ENCODE measurements around the gene DPYD.

DPYD gene

DNA sequence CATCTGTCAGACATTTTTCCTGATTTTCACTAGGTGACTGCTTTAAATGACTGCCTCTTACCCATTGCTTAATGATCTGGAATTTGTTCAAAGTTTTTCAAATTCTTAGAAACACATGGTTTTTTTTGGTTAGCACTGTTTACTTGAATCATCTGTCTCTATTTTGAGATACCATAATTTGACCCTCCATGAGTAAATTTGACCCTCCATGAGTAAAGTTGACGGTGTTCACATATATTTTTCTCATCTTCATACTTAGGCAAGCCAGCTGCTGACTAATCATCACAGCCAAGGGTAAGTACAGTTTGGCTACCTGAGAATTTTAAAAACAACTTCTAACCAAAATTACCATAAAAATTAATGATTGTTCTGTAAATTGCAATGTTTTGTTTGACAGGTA, 612.7 kb downstream of the DPYD start:
- H3K36me3 ChIP-seq: no peaks in the 10 kb centered on the region
- no peaks in the 10 kb centered on the region for H3K4me1 ChIP-seq
- H4K20me1 ChIP-seq: no peaks in the 10 kb centered on the region
- no peak overlapping the region for H3K4me2 ChIP-seq
- H3K27ac ChIP-seq: no peak overlapping the region
- no peaks in the 10 kb centered on the region for H3K9me3 ChIP-seq
- H3K27me3 ChIP-seq: no peaks in the 10 kb centered on the region
- H3K9ac ChIP-seq: no peak overlapping the region
- TF ChIP-seq Cebpa-rat (IDR thresholded peaks at IDR 0.05): no peak
- no peak overlapping the region for H3K4me3 ChIP-seq

DNA sequence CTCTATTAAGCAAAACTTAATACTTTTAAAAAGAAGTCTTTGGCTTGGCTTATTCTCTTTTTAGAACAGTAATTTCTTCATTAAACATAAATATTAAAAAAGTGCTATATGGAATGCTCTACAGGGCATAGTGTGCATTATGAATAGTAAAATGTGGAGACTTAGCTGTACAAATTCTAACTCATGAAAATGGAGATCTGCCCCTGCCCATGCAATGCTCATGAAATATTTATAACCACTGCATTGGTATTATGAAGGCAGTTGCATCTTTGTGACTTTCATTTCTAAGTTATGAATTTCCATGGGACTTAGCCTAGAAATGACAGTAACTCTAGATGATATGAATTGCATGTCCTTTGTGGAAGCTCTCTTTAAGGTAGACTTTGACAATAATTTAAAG, 613.3 kb downstream of the DPYD start:
- Histone ChIP-seq H4K20me1 (no peaks in the 10 kb centered on the region), H3K4me1 (no peaks in the 10 kb centered on the region), H3K27ac (no peak overlapping the region), H3K4me3 (no peak overlapping the region), H3K36me3 (no peaks in the 10 kb centered on the region), H3K27me3 (no peaks in the 10 kb centered on the region), H3K9me3 (no peaks in the 10 kb centered on the region), H3K4me2 (no peak overlapping the region), H3K9ac (no peak overlapping the region)
- TF ChIP-seq Cebpa-rat (IDR thresholded peaks at IDR 0.05): no peak

DNA sequence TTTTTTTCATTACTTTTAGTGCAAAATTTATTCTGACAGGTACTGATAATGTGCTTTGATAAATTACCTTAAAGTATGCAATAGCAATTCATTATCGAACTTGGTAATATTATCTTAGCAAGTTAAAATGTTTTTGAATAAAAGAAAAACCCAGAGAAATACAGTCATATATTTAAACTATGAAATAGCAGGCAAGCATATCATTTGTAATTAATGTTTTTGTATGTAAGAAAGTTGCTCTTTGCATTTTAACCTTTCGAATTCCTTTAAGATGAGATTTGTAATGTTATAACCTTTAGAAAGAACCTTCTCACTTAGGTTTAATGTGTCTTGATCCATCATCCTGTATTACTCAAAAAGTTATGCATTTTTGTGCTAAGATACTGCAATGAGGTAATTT, 613.7 kb downstream of the DPYD start:
- H3K27me3 ChIP-seq: no peaks in the 10 kb centered on the region
- H3K9me3 ChIP-seq: no peaks in the 10 kb centered on the region
- no peak overlapping the region for H3K9ac ChIP-seq
- no peaks in the 10 kb centered on the region for H4K20me1 ChIP-seq
- no peaks in the 10 kb centered on the region for H3K36me3 ChIP-seq
- no peak for TF ChIP-seq Cebpa-rat (IDR thresholded peaks at IDR 0.05)
- no peak overlapping the region for H3K4me3 ChIP-seq
- no peak overlapping the region for H3K4me2 ChIP-seq
- no peak overlapping the region for H3K27ac ChIP-seq
- no peaks in the 10 kb centered on the region for H3K4me1 ChIP-seq

DNA sequence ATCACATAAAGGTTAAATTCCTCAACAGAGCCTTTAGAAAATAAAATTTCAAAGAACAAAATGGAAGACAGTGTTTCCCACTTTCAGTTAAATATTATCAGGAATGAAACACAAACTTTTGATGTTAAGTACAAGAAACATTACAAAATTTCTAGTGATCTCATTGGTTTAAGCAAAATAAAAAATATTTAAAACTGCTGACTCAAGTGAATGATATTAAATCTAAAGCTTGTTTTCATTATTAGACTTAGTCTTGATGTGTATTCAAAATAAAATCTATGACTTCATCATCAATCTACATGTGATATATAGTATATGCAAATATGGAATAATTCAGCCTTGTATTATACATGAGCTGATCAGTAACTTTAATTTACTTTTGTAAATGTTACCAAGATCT, 614.3 kb downstream of the DPYD start:
- H3K4me2 ChIP-seq: no peak overlapping the region
- no peak overlapping the region for H3K9ac ChIP-seq
- H3K4me3 ChIP-seq: no peak overlapping the region
- H3K27ac ChIP-seq: no peak overlapping the region
- H3K27me3 ChIP-seq: no peaks in the 10 kb centered on the region
- H3K9me3 ChIP-seq: no peaks in the 10 kb centered on the region
- TF ChIP-seq Cebpa-rat (IDR thresholded peaks at IDR 0.05): no peak
- no peaks in the 10 kb centered on the region for H3K36me3 ChIP-seq
- no peaks in the 10 kb centered on the region for H4K20me1 ChIP-seq
- no peaks in the 10 kb centered on the region for H3K4me1 ChIP-seq

DNA sequence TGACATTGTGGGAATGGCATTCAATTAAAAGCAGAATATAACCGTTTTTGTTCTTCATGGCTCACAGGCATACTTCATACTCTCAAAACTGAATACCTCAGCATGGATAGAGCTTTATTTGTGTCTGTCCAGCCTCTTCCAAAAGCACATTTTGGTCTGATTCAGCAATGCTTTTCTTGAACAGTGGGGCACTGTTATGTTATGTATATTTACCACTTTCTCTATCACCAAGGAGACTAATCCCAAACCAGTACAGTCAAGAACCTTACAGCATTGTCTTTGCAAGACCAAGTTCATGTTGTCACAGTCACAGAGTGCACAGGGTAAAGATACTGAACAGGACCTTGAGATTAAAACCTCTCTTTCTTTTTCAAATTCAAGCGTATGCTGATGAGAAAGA, 616.5 kb downstream of the DPYD start:
- H4K20me1 ChIP-seq: no peaks in the 10 kb centered on the region
- H3K36me3 ChIP-seq: no peaks in the 10 kb centered on the region
- no peak overlapping the region for H3K4me2 ChIP-seq
- H3K4me1 ChIP-seq: no peaks in the 10 kb centered on the region
- H3K4me3 ChIP-seq: no peak overlapping the region
- no peaks in the 10 kb centered on the region for H3K27me3 ChIP-seq
- no peak overlapping the region for H3K9ac ChIP-seq
- no peak for TF ChIP-seq Cebpa-rat (IDR thresholded peaks at IDR 0.05)
- no peaks in the 10 kb centered on the region for H3K9me3 ChIP-seq
- no peak overlapping the region for H3K27ac ChIP-seq

DNA sequence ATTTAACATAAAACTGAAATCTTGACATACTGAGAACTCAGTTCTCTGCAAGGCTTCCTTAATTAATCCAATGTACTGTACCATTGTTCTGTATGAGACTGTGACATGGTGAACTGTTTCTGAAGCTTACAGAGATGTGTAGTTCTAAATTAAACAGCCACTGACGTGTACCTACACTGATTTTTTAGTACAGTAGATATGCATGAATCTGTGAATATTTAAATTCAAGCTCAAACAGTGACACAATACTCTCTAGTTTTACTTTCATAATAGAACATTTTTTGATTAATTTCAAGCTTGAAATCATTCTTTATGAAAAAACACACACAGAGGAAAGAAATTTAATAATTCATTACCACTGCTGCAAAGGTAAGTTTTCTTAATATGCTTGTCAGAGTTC, 621.9 kb downstream of the DPYD start:
- no peak for TF ChIP-seq Cebpa-rat (IDR thresholded peaks at IDR 0.05)

DNA sequence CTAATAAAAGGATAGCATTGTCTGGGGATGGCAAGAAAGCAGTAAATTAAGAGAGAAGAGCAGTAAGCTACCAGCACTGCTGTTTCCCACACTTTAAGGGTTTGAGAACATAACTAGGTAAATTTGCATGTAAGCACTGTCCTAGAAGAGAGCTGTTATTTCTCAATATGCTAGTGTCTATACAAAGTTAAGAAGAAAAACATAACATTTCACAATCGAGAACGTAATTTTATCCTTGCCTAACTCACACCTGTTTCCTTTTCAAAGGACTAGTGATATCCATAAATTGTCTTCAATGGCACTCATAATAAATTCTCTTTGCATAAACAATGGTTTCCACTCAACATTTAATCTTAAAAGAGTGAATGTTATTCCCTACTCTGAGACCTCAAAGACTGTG, 623.2 kb downstream of the DPYD start:
- Histone ChIP-seq H3K4me3 (no peak overlapping the region), H3K9ac (no peak overlapping the region), H3K9me3 (no peaks in the 10 kb centered on the region), H3K4me2 (no peak overlapping the region), H4K20me1 (no peaks in the 10 kb centered on the region), H3K36me3 (no peaks in the 10 kb centered on the region), H3K4me1 (no peaks in the 10 kb centered on the region), H3K27ac (no peak overlapping the region), H3K27me3 (no peaks in the 10 kb centered on the region)
- no peak for TF ChIP-seq Cebpa-rat (IDR thresholded peaks at IDR 0.05)

More for the DNA sequence above, 621.9 kb downstream of the DPYD start:
- H4K20me1 ChIP-seq: no peaks in the 10 kb centered on the region
- H3K4me1 ChIP-seq: no peaks in the 10 kb centered on the region
- H3K9ac ChIP-seq: no peak overlapping the region
- no peaks in the 10 kb centered on the region for H3K9me3 ChIP-seq
- H3K27ac ChIP-seq: no peak overlapping the region
- H3K4me3 ChIP-seq: no peak overlapping the region
- no peak overlapping the region for H3K4me2 ChIP-seq
- H3K27me3 ChIP-seq: no peaks in the 10 kb centered on the region
- H3K36me3 ChIP-seq: no peaks in the 10 kb centered on the region

DNA sequence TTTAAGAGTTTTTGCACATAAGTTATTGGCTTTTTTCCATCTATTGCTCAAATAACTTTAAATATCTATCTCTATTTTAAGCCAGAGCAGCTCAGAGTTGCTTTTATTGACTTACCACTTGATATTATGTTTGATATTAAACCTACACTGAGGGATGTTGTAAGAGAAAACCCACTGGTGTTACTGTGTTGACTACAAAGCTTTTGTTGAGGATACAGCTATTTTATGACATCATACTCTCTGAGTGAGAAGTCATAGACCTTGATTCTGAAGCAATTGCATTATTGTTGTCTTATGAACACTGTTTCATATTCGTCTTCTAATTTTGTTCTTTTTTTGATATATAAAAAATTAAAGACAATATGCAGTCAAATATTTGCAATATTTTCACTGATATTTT, 638.9 kb downstream of the DPYD start:
- Histone ChIP-seq H3K27me3 (no peaks in the 10 kb centered on the region), H3K36me3 (no peaks in the 10 kb centered on the region), H3K27ac (no peak overlapping the region), H3K9ac (no peak overlapping the region), H3K9me3 (no peaks in the 10 kb centered on the region), H3K4me3 (no peak overlapping the region), H3K4me2 (no peak overlapping the region), H3K4me1 (no peaks in the 10 kb centered on the region), H4K20me1 (no peaks in the 10 kb centered on the region)
- no peak for TF ChIP-seq Cebpa-rat (IDR thresholded peaks at IDR 0.05)

DNA sequence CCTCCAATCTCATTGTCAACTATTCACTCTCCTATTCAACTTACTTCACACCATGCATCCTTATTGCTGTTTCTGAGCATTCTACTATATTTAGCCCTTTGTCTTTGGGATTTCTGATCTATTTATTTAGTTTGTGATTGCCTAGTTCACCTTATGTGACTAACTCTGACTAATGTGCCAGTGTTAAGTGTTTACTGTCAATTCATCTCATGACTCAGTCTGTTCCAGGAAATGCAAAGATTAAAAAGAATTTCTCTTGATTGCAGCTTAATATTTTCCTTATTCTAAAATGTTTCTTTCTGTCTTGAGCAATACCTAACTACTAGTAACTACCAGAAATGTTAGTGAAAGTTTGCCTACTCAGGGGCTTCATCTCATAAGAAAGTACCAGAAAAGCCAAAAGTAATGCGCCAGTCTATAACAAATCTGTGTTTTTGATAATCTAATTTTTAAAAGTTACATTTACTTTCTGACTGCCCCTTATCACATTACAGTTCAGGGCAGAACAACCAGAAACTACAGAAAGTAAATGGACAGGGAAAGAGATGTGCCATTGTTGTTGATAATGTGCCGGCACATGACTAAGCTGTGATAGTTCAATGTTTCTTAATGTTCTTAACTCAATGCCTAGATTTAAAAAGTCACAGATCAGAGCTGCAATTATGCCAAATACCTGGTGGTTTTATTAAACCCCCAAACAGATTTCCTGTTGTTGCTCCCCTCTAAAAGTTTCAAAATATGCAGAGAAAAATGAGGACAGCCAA, 642.8 kb downstream of the DPYD start:
- Histone ChIP-seq H3K9me3 (no peaks in the 10 kb centered on the region), H3K4me3 (no peak overlapping the region), H3K27me3 (no peaks in the 10 kb centered on the region), H3K9ac (no peak overlapping the region), H3K4me1 (no peaks in the 10 kb centered on the region), H3K4me2 (no peak overlapping the region), H4K20me1 (no peaks in the 10 kb centered on the region), H3K36me3 (no peaks in the 10 kb centered on the region), H3K27ac (no peak overlapping the region)
- no peak for TF ChIP-seq Cebpa-rat (IDR thresholded peaks at IDR 0.05)

DNA sequence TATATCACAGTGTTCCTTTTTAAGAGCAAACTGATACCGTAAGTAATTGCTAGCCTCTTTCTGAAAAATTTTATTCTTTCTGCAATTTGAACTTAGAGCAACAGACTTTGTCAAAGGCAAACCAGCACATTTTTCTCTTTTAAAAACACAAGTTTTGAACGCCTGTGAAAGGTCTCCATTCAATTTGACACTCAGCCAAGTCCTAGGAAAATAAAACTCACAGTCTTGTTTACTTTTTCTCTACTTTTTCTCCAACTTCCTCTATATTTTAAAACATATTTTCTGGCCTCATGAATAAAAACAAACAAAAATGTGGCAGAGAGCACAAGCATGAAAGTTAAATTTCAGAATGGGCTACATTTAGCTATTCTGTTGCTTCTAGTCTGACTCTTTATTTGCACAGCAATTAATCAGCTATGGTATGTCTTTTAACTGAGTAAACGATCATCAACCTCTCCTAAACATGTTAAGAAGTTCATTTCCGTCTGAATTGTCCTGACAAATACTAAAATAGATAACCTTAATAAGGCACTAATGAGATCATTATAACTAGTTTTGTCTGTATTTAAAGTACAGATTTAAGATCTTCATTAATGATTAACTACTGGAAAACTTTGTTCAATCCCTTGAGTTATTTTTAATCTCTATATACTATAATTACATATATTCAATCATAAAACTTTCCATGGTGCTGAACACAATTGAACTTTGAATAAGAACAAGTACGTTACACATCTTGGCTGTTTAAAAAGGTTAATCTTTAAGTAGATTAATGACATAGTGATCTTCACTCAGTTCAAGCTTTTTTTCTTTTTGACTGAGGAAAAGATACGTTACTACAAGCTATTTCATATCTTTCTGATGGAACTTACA, 648.7 kb downstream of the DPYD start:
- Histone ChIP-seq H3K9ac (no peak overlapping the region), H3K36me3 (no peaks in the 10 kb centered on the region), H4K20me1 (no peaks in the 10 kb centered on the region), H3K9me3 (no peaks in the 10 kb centered on the region), H3K4me3 (no peak overlapping the region), H3K27me3 (no peaks in the 10 kb centered on the region), H3K27ac (no peak overlapping the region), H3K4me2 (no peak overlapping the region), H3K4me1 (no peaks in the 10 kb centered on the region)
- no peak for TF ChIP-seq Cebpa-rat (IDR thresholded peaks at IDR 0.05)
